DND-41 (cell line): ENCODE data around the gene NAGLU.

ENCODE experiments used
- EZH2 ChIP-seq: IDR thresholded peaks from 3 replicates; pipeline ENCODE4 v1.6.1; 2012; ENCODE audit warnings: borderline replicate concordance, low read depth, mild to moderate bottlenecking, moderate library complexity, low read length, inconsistent platforms; ENCODE audit not compliant: severe bottlenecking
- TF ChIP-seq, protein P1 (sequence below): IDR thresholded peaks from 2 replicates; pipeline ENCODE4 v1.5.1; 2012; ENCODE audit warnings: borderline replicate concordance, low read length, moderate library complexity, mild to moderate bottlenecking; ENCODE audit not compliant: poor library complexity, severe bottlenecking; ENCODE audit errors: extremely low read depth

DNA sequence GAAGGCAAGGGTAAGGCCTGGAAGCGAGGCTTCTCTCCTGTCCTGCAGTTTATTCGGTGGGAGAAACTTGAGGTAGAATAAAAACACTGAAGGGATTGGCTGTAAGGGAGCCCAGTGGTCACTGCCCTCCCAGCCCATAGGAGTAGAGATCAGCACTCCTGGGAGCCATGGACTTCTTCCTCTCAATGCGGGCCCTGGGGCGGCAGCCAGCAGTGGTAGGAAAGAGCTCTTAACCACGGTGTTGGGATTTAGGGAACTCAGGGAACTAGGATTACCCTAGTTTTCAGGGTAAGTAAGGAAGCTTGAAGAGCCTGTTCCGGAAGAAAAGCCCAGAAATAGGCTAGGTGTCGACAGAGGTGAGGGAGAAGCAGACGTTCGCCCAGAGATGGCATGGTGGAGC is 23.8 kb upstream of the NAGLU start:
- TF ChIP-seq, protein P1, sequence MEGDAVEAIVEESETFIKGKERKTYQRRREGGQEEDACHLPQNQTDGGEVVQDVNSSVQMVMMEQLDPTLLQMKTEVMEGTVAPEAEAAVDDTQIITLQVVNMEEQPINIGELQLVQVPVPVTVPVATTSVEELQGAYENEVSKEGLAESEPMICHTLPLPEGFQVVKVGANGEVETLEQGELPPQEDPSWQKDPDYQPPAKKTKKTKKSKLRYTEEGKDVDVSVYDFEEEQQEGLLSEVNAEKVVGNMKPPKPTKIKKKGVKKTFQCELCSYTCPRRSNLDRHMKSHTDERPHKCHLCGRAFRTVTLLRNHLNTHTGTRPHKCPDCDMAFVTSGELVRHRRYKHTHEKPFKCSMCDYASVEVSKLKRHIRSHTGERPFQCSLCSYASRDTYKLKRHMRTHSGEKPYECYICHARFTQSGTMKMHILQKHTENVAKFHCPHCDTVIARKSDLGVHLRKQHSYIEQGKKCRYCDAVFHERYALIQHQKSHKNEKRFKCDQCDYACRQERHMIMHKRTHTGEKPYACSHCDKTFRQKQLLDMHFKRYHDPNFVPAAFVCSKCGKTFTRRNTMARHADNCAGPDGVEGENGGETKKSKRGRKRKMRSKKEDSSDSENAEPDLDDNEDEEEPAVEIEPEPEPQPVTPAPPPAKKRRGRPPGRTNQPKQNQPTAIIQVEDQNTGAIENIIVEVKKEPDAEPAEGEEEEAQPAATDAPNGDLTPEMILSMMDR, result no peak
- no peak for TF ChIP-seq EZH2
